Metanephros (tissue), 2 donors: ENCODE measurements around the gene NMRK1. TPM values are rescaled to one million over a fixed set of nuclear protein-coding genes. Genes with fewer than 3 reads are reported as not detected.

Experiments
- small RNA-seq: library from RNA; depleted of rRNA; stranded (forward); fragments of <200 nt; gene quantifications from one replicate; pipeline ENCODE3, GENCODE V24; 2014; ENCODE audit warnings: low replicate concordance
- total RNA-seq: library from RNA; depleted of rRNA; stranded (reverse); fragments of >200 nt; gene quantifications from one replicate; pipeline ENCODE4 v1.2.3, GENCODE V29; 2014

NMRK1 gene
- 13.1 TPM for total RNA-seq

DNA sequence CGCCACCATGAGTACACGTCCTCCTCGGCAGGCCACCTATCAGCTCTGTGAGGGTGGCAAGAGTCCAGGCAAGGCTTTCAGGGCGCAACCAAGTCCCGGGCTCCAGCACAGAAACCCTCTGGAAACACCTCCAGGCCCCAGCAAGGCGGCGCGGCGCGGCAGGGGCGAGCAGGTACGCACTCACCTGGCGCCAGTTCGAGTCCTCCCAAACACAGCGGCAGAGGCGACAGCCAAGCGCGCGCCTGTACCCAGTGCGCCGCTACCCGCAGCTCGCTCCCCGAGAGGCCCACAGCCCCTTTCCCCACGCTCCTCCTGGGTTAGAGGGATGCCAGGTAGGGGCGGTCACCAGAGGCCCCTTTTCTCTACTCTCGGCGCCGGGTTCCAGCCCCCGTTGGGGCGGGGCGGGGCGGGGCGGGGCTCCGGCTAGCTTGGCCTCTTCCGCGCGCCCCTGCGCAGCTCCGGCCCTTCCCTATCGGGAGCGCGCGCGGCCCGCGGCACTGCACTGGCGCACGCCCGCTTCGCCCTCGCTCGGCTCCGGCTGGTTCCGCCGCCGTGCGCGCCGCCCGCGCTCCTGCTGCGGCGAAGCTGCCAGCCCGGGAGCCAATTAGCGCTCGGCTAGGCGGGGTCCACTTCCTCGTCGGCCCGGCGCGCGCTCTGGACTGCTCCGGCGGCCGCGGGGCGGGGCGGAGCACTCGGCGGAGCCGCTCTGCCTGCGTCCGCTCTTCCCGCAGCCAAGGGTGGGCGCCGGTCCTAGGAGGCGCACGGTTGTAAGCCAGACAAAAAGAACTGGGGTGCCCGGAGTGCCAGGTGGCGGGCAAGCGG is at the start of gene NMRK1, which contains the start of gene OSTF1:
NMRK1 (minus strand) TSS at position 332 of the 822 bp plus-strand sequence. CDS start 5,040 bp downstream, outside the sequence.
OSTF1 (plus strand) TSS at position 691 of the 822 bp plus-strand sequence. CDS start 179 bp downstream, outside the sequence.

Small RNAs within 50 kb of the gene (small RNA-seq; reads per million reads assigned to genes)
- not detected for gene RF02271

Other genes starting within 250 kb of the NMRK1 start
- gene TRPM6, start 200.2 kb downstream of the NMRK1 start, total RNA-seq, result 3.0 TPM
- 5.7 TPM for gene C9orf40, start 135.2 kb downstream of the NMRK1 start, total RNA-seq
- gene CARNMT1, start 59.9 kb downstream of the NMRK1 start, total RNA-seq, result 28.8 TPM
- 21.3 TPM for gene OSTF1, start 359 bp upstream of the NMRK1 start, total RNA-seq